BE2C (cell line): Measurements from ENCODE around the gene TOLLIP.

Experiments
- DNase-seq: peaks from one replicate; pipeline ENCODE4 v3.0.0-alpha.2; 2020
- H3K27me3 ChIP-seq: fragments of 250-450 bp; sonication (Bioruptor Pico); 2 replicates; pipeline ENCODE4 v1.5.1; 2020; ENCODE audit warnings: mild to moderate bottlenecking
- H3K36me3 ChIP-seq: fragments of 250-450 bp; sonication (Bioruptor Pico); 2 replicates; pipeline ENCODE4 v1.5.1; 2020; ENCODE audit warnings: mild to moderate bottlenecking
- H3K4me1 ChIP-seq: fragments of 250-450 bp; sonication (Bioruptor Pico); 2 replicates; pipeline ENCODE4 v1.5.1; 2020
- H3K4me3 ChIP-seq: 2 replicates; pipeline ENCODE4 v1.5.1; 2011; ENCODE audit warnings: low read depth, low read length
- H3K9me3 ChIP-seq: fragments of 250-450 bp; sonication (Bioruptor Pico); 2 replicates; pipeline ENCODE4 v1.5.1; 2020
- CTCF ChIP-seq: IDR thresholded peaks from 2 replicates; pipeline ENCODE4 v1.5.1; 2012; ENCODE audit warnings: mild to moderate bottlenecking, low read depth, low read length

Gene TOLLIP

GRCh38 chr11:1297576-1298473 is 11.6 kb downstream of the TOLLIP start:
- no peaks in the 10 kb centered on the region for H3K27me3 ChIP-seq
- no peak overlapping the region for H3K4me3 ChIP-seq
- no peak for DNase-seq
- no peaks in the 10 kb centered on the region for H3K9me3 ChIP-seq
- TF ChIP-seq CTCF: no peak
- H3K4me1 ChIP-seq: no peaks in the 10 kb centered on the region
- no peaks in the 10 kb centered on the region for H3K36me3 ChIP-seq

- no peaks in the 10 kb centered on the region for H3K27me3 ChIP-seq
- no peak overlapping the region for H3K4me3 ChIP-seq
- H3K9me3 ChIP-seq: no peaks in the 10 kb centered on the region
- no peak for DNase-seq
- H3K4me1 ChIP-seq: no peaks in the 10 kb centered on the region
- TF ChIP-seq CTCF: no peak
- H3K36me3 ChIP-seq: no peaks in the 10 kb centered on the region
Measured at GRCh38 chr11:1297011-1297575, 12.3 kb downstream of the TOLLIP start.

GRCh38 chr11:1296287-1296686 is 13.1 kb downstream of the TOLLIP start:
- H3K9me3 ChIP-seq: no peaks in the 10 kb centered on the region
- no peak for TF ChIP-seq CTCF
- H3K4me3 ChIP-seq: no peak overlapping the region
- no peaks in the 10 kb centered on the region for H3K36me3 ChIP-seq
- H3K4me1 ChIP-seq: no peaks in the 10 kb centered on the region
- no peaks in the 10 kb centered on the region for H3K27me3 ChIP-seq
- no peak for DNase-seq

GRCh38 chr11:1295591-1295990 is 13.8 kb downstream of the TOLLIP start:
- DNase-seq: no peak
- no peak for TF ChIP-seq CTCF

GRCh38 chr11:1295086-1295485 is 14.3 kb downstream of the TOLLIP start:
- DNase-seq: no peak
- H3K4me1 ChIP-seq: no peaks in the 10 kb centered on the region
- H3K27me3 ChIP-seq: no peaks in the 10 kb centered on the region
- H3K4me3 ChIP-seq: no peak overlapping the region
- TF ChIP-seq CTCF: no peak
- H3K9me3 ChIP-seq: no peaks in the 10 kb centered on the region
- H3K36me3 ChIP-seq: no peaks in the 10 kb centered on the region

More at GRCh38 chr11:1295591-1295990, 13.8 kb downstream of the TOLLIP start:
- Histone ChIP-seq H3K27me3 (no peaks in the 10 kb centered on the region), H3K4me1 (no peaks in the 10 kb centered on the region), H3K9me3 (no peaks in the 10 kb centered on the region), H3K36me3 (no peaks in the 10 kb centered on the region), H3K4me3 (no peak overlapping the region)

GRCh38 chr11:1293619-1294015 is 15.8 kb downstream of the TOLLIP start:
- Histone ChIP-seq H3K9me3 (no peaks in the 10 kb centered on the region), H3K4me3 (no peak overlapping the region), H3K4me1 (no peaks in the 10 kb centered on the region), H3K36me3 (no peaks in the 10 kb centered on the region), H3K27me3 (no peaks in the 10 kb centered on the region)
- DNase-seq: no peak
- TF ChIP-seq CTCF: peak; percentile 15; the same call in 1 of the 2 replicates
